PC-3 (cell line): ENCODE results near the gene SOX6.

Experiments
- CTCF ChIP-seq: fragments of 300-600 bp; sonication (generic); conservative IDR thresholded peaks from 2 replicates; pipeline ENCODE4 v1.5.1; 2017; ENCODE audit warnings: antibody characterized with exemption, low read depth, mild to moderate bottlenecking, low read length
- EZH2 ChIP-seq: fragments of 300-600 bp; sonication (generic); IDR thresholded peaks from one replicate; pipeline ENCODE4 v1.6.1; 2017; ENCODE audit warnings: antibody characterized with exemption, mild to moderate bottlenecking, low read length; ENCODE audit not compliant: unreplicated experiment

- TF ChIP-seq CTCF (no peak), EZH2 (no peak)
These were observed 17.4 kb upstream of the SOX6 start for GRCh38 chr11:16373768-16374167.
